ENCODE data around the gene CSRNP3.
"Not testable (repeated sequence)": the region's sequence is repeated elsewhere in the genome, so short reads cannot be mapped to it uniquely, and the experiment has no call there.

CSRNP3 gene

GRCh38 chr2:165575044-165575615 is 105.6 kb downstream of the CSRNP3 start:
- no peak overlapping the region for H3K27ac Mint-ChIP-seq
- H3K36me3 Mint-ChIP-seq = no peaks in the 10 kb centered on the region
- CTCF ChIA-PET = no interaction called here
- H3K27me3 Mint-ChIP-seq = peaks cover 4% of the 10 kb centered on the region
- DNase-seq = no peak
- H3K9me3 Mint-ChIP-seq = no peaks in the 10 kb centered on the region
- H3K4me1 Mint-ChIP-seq = no peaks in the 10 kb centered on the region
- no peak overlapping the region for H3K4me3 Mint-ChIP-seq

- no peak for DNase-seq
- CTCF ChIA-PET = no interaction called here
Observed at GRCh38 chr2:165576409-165577154, 107.1 kb downstream of the CSRNP3 start.

GRCh38 chr2:165582409-165582808 is 112.9 kb downstream of the CSRNP3 start:
- Mint-ChIP-seq H3K27me3 (no peaks in the 10 kb centered on the region), H3K27ac (no peak overlapping the region), H3K36me3 (no peaks in the 10 kb centered on the region), H3K4me1 (no peaks in the 10 kb centered on the region), H3K9me3 (no peaks in the 10 kb centered on the region), H3K4me3 (no peak overlapping the region)
- no peak for DNase-seq
- CTCF ChIA-PET = no interaction called here

More at GRCh38 chr2:165576409-165577154, 107.1 kb downstream of the CSRNP3 start:
- H3K27ac Mint-ChIP-seq = no peak overlapping the region
- H3K4me1 Mint-ChIP-seq = no peaks in the 10 kb centered on the region
- H3K4me3 Mint-ChIP-seq = no peak overlapping the region
- no peaks in the 10 kb centered on the region for H3K9me3 Mint-ChIP-seq
- no peaks in the 10 kb centered on the region for H3K36me3 Mint-ChIP-seq
- H3K27me3 Mint-ChIP-seq = peaks cover 4% of the 10 kb centered on the region

GRCh38 chr2:165582863-165583506 is 113.5 kb downstream of the CSRNP3 start:
- Mint-ChIP-seq H3K36me3 (no peaks in the 10 kb centered on the region), H3K4me3 (no peak overlapping the region), H3K4me1 (no peaks in the 10 kb centered on the region), H3K27me3 (no peaks in the 10 kb centered on the region), H3K27ac (no peak overlapping the region), H3K9me3 (no peaks in the 10 kb centered on the region)
- CTCF ChIA-PET = no interaction called here
- DNase-seq = no peak

GRCh38 chr2:165584126-165584654 is 114.7 kb downstream of the CSRNP3 start:
- no peak overlapping the region for H3K4me3 Mint-ChIP-seq
- no peaks in the 10 kb centered on the region for H3K9me3 Mint-ChIP-seq
- no peak overlapping the region for H3K27ac Mint-ChIP-seq
- H3K27me3 Mint-ChIP-seq = no peaks in the 10 kb centered on the region
- no peak for DNase-seq
- H3K36me3 Mint-ChIP-seq = no peaks in the 10 kb centered on the region
- CTCF ChIA-PET = interaction anchor here (1.0 kb wide), 1 partner anchor 8 kb away, joined by 3 read pairs; no protein-coding TSS in a partner anchor
- H3K4me1 Mint-ChIP-seq = no peaks in the 10 kb centered on the region

- Mint-ChIP-seq H3K4me1 (no peaks in the 10 kb centered on the region), H3K27ac (no peak overlapping the region), H3K4me3 (no peak overlapping the region), H3K27me3 (no peaks in the 10 kb centered on the region), H3K9me3 (no peaks in the 10 kb centered on the region), H3K36me3 (no peaks in the 10 kb centered on the region)
- no peak for DNase-seq
- CTCF ChIA-PET = no interaction called here
Observed at GRCh38 chr2:165586019-165586418, 116.5 kb downstream of the CSRNP3 start.

GRCh38 chr2:165587335-165587938 is 117.9 kb downstream of the CSRNP3 start:
- Mint-ChIP-seq H3K27ac (no peak overlapping the region), H3K4me1 (no peaks in the 10 kb centered on the region), H3K36me3 (no peaks in the 10 kb centered on the region), H3K27me3 (no peaks in the 10 kb centered on the region), H3K9me3 (no peaks in the 10 kb centered on the region), H3K4me3 (no peak overlapping the region)
- CTCF ChIA-PET = no interaction called here
- DNase-seq = no peak

- H3K4me1 Mint-ChIP-seq, H3K9me3 Mint-ChIP-seq, H3K27ac Mint-ChIP-seq, H3K36me3 Mint-ChIP-seq, H3K4me3 Mint-ChIP-seq, DNase-seq, H3K27me3 Mint-ChIP-seq, CTCF ChIA-PET: not testable (repeated sequence)
Observed at GRCh38 chr2:165590999-165591398, 121.5 kb downstream of the CSRNP3 start.

- CTCF ChIA-PET = no interaction called here
Observed at GRCh38 chr2:165593081-165593480, 123.6 kb downstream of the CSRNP3 start.

GRCh38 chr2:165594231-165594934 is 124.9 kb downstream of the CSRNP3 start:
- no peak overlapping the region for H3K27ac Mint-ChIP-seq
- H3K9me3 Mint-ChIP-seq = no peaks in the 10 kb centered on the region
- H3K4me1 Mint-ChIP-seq = no peaks in the 10 kb centered on the region
- no peak for DNase-seq
- peaks cover 6% of the 10 kb centered on the region for H3K27me3 Mint-ChIP-seq
- H3K36me3 Mint-ChIP-seq = no peaks in the 10 kb centered on the region
- CTCF ChIA-PET = no interaction called here
- no peak overlapping the region for H3K4me3 Mint-ChIP-seq

More at GRCh38 chr2:165593081-165593480, 123.6 kb downstream of the CSRNP3 start:
- Mint-ChIP-seq H3K4me1 (no peaks in the 10 kb centered on the region), H3K36me3 (no peaks in the 10 kb centered on the region), H3K4me3 (no peak overlapping the region), H3K27me3 (no peaks in the 10 kb centered on the region), H3K27ac (no peak overlapping the region), H3K9me3 (no peaks in the 10 kb centered on the region)
- no peak for DNase-seq

- Mint-ChIP-seq H3K4me1 (no peaks in the 10 kb centered on the region), H3K4me3 (no peak overlapping the region), H3K9me3 (no peaks in the 10 kb centered on the region), H3K36me3 (no peaks in the 10 kb centered on the region), H3K27me3 (peaks cover 6% of the 10 kb centered on the region), H3K27ac (no peak overlapping the region)
- no peak for DNase-seq
- CTCF ChIA-PET = no interaction called here
Observed at GRCh38 chr2:165594935-165595255, 125.4 kb downstream of the CSRNP3 start.

- peaks cover 6% of the 10 kb centered on the region for H3K27me3 Mint-ChIP-seq
- H3K4me1 Mint-ChIP-seq = no peaks in the 10 kb centered on the region
- DNase-seq = no peak
- no peaks in the 10 kb centered on the region for H3K36me3 Mint-ChIP-seq
- H3K9me3 Mint-ChIP-seq = no peaks in the 10 kb centered on the region
- CTCF ChIA-PET = no interaction called here
- H3K27ac Mint-ChIP-seq = no peak overlapping the region
- no peak overlapping the region for H3K4me3 Mint-ChIP-seq
Observed at GRCh38 chr2:165596788-165597187, 127.3 kb downstream of the CSRNP3 start.

- no peak overlapping the region for H3K27ac Mint-ChIP-seq
Observed at GRCh38 chr2:165601065-165601830, 131.8 kb downstream of the CSRNP3 start.

More at GRCh38 chr2:165601065-165601830, 131.8 kb downstream of the CSRNP3 start:
- no peak for DNase-seq
- Mint-ChIP-seq H3K4me1 (no peaks in the 10 kb centered on the region), H3K27me3 (peaks cover 6% of the 10 kb centered on the region), H3K4me3 (no peak overlapping the region), H3K9me3 (no peaks in the 10 kb centered on the region), H3K36me3 (no peaks in the 10 kb centered on the region)
- CTCF ChIA-PET = interaction anchor here (0.6 to 1.1 kb wide), 2 partner anchors 57 to 273 kb away, joined by 3 to 5 read pairs; no protein-coding TSS in a partner anchor
